Fibroblast of mammary gland (primary cell): ENCODE data around the gene MIDN.

Experiments
- DNase-seq: peaks from one replicate; pipeline ENCODE4 v3.0.0-alpha.2; 2010; ENCODE audit warnings: low read depth
- H3K4me3 ChIP-seq: 2 replicates; pipeline ENCODE4 v1.5.1; 2011; ENCODE audit warnings: low read depth, mild to moderate bottlenecking, low read length, moderate library complexity; ENCODE audit not compliant: control insufficient read depth
- CTCF ChIP-seq: conservative IDR thresholded peaks from 2 replicates; pipeline ENCODE4 v1.5.1; 2011; ENCODE audit warnings: low read depth, low read length, inconsistent platforms; ENCODE audit not compliant: control insufficient read depth, insufficient read depth

MIDN gene

GRCh38 chr19:1284293-1284978 lies 36.1 kb downstream of the MIDN start:
- no peak overlapping the region for H3K4me3 ChIP-seq
- TF ChIP-seq CTCF, result no peak
- DNase-seq, result no peak

- no peak for TF ChIP-seq CTCF
- no peak overlapping the region for H3K4me3 ChIP-seq
- no peak for DNase-seq
These were observed 36.8 kb downstream of the MIDN start for GRCh38 chr19:1284979-1285736.

- no peak within 1 kb of the TSS for H3K4me3 ChIP-seq
- no peak for DNase-seq
- no peak for TF ChIP-seq CTCF
These were observed 37.5 kb downstream of the MIDN start, which contains the start of gene EFNA2 for GRCh38 chr19:1285737-1286360. TSS of gene EFNA2 (plus strand) at chr19:1285873. CDS start at chr19:1286169, 296 bp downstream.

GRCh38 chr19:1286487-1287353 lies 38.3 kb downstream of the MIDN start:
- DNase-seq, result no peak
- no peak overlapping the region for H3K4me3 ChIP-seq
- no peak for TF ChIP-seq CTCF

- no peak overlapping the region for H3K4me3 ChIP-seq
- no peak for TF ChIP-seq CTCF
- no peak for DNase-seq
These were observed 39.2 kb downstream of the MIDN start for GRCh38 chr19:1287354-1288225.
